Activated T-cell treated with anti-CD3 and anti-CD28 coated beads for 24 hours (primary cell): Measurements from ENCODE around the gene SDCBP2.

Experiments used
- DNase-seq: peaks from one replicate; pipeline ENCODE4 v3.0.0-alpha.2; 2020; ENCODE audit warnings: low read depth

Gene SDCBP2, protein sequence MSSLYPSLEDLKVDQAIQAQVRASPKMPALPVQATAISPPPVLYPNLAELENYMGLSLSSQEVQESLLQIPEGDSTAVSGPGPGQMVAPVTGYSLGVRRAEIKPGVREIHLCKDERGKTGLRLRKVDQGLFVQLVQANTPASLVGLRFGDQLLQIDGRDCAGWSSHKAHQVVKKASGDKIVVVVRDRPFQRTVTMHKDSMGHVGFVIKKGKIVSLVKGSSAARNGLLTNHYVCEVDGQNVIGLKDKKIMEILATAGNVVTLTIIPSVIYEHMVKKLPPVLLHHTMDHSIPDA

DNA sequence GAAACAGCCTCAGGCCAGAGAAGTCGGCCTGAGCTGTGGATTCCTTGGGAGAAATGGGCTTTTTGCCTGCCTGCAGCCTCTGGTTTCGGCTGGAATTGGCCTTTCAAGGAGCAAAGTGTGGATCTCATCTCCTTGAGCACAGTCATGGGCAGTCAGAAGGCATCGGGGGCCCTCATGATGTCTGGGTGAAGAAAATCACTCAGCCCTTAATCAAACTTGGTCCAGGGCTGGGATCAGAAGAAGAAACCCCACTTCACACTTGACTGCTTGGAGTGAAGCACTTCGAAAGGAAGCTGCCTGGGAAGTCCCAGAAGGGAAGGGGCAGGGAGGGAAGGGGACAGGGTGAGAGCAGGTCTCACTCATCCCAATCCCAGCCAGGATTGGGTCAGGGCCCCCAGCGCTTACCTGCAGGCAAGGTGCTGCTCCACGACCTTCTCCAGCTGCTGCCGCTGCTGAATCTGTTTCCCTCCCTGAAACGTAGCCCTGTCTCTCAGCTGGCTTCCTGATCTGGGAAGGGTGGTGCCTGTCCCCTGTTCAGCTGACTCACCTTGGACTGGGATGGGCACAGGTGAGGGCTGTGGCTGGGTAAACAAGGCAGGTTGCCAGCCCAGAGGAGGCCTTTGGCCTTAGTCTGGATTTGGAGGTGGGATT lies at the start of gene SDCBP2:
Gene SDCBP2, minus strand, starts transcription at position 460 of the 651 bp plus-strand sequence. CDS start 8,723 bp downstream, outside the sequence.
- no peak for DNase-seq

DNA sequence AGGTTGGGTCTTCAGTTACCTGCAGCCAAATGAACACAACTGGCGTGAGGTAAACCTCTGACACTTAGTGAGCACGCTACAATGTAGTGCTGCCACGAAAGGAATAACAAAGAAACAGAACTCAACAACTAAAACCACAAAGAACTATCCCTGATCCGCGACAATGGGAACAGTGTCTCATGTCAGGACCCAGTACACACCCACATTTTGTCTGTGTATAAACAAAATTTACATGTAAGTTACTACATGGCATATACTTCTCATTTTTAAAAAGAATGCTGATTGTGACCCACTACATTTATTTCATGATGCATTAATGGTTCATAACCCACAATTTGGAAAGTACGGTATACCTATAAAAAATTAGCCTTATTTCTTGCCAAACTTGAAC lies 49.8 kb upstream of the SDCBP2 start:
- no peak for DNase-seq

DNA sequence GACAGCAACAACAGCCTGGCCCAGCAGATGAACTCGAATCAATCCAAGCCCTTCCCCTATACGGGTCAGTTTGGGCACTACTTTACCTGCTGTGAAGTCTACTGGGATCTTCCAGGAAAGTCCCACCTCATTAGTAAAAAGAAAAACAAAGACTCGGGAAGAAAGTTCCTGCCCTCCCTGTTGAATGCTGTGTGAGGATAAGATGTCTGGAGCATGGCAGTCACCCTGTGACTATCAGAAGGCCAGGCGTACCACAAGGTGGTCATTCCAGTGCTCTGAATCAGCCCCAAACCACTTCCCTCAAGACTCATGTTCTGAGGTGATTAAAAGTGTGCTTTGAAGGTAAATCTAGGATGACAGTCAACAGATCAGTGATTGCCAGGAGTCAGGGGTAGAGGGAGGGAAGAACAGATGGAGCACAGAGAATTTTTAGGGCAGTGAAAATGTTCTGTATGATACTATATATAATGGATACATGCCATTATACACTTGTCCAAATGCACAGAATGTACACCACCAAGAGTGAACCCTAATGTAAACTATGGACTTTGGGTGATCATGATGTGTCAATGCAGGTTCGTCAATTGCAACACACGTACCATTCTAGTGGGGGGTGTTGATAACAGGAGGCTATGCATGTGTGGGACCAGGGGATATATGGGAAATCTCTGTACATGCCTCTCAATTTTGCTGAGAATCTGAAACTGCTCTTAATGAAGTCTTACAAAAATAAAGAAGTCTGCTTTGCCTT lies 49.2 kb upstream of the SDCBP2 start:
- no peak for DNase-seq

DNA sequence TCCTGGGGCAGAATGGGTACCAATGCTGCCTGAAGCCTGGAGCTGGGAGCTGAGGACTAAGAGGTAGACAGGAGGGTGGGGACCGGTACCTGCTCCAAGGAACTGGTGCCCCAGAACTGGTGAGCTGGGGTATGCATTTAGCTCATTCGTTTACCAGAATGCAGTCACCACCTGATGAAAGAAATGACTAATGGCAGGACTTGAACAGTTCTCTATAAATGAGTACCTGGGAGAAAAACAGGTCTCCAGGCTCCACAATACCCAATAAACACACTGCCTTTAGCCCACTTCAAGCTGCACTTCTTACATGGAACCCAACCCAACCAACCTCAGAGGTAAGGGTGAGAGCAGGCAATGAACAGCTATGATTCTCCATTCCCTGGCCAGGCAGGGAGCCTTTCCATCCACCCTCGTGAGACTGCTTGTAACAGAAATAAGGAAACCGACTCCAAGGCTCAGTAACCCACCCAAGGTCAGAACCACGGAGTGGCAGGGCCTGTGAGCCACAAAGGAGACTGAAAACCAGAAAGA lies 48.5 kb upstream of the SDCBP2 start:
- DNase-seq, result no peak

DNA sequence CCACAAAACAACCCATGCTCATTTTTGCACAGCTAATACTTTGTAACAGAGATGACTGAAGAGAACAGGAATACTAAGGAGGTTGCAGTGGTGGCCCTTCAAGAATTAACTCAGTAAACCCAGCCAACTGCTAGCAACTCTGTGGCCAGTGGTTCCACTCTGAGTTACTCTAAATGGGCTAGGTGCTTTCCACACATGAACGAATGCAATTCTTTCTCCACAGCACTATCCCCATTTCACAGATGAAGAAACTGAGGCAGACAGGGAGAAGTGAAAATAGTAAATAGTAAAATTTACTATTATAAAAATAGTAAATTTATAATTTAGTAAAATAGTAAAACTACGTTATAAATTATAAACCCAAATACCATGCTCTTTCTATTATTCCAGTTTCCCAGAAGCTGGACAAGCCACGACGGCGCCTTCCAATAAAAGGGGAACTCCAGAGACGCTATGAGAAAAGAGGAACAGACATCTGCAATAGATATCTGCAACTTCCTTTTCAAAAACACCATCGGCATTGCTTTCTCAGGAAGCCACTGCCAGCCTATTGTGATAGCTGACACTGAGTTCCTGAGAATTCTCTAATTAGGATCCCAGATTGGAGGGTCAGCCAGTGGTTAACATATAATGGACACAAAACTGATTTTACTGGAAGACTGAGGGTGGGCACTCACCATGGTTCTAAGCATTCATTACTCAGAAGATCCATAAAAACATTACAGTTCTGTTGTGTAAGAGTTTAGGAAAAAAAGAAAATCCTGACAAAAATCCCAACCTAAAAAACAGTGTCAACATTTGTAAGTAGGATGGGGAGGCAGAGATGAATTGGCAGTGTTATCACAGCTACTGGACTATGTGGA lies 47.7 kb upstream of the SDCBP2 start:
- no peak for DNase-seq

DNA sequence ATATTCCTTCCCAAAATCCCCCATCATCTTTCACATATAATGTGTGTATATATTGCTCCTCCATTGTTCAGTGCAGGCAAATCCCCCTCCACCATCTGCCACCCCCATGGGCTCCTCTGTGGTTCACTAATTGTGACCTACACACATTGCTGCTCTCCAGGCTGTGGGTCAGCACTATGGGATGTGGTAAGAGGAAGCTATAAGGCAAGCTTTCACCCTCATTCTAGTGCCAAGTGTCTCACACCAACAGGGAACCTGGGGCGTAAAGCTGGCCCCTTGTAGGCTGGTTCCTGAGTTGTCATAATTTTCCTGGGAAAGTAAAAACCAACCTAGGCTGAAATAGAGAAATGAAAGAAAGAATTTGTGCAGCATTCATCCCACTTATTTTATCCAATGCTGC lies 47.1 kb upstream of the SDCBP2 start:
- DNase-seq, result no peak

DNA sequence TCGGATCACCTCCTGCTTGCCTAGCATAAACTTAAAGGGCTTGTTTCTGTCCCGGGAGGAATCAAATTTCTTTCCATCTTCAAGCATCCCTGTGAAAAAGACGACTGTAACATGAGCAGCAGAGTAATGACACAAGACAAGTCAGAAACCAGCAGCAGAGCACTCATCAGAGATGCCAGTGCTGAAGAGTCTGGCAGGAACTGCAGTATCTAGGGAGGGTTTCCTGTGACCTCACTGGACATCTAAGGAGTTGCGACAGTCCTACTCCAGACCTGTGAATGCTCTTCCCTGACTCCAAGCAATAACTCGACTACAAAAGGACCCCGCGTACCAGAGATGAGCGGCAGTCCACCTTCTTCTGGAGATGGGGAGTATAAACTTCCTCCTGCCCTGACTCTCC lies 46.6 kb upstream of the SDCBP2 start:
- DNase-seq, result no peak

DNA sequence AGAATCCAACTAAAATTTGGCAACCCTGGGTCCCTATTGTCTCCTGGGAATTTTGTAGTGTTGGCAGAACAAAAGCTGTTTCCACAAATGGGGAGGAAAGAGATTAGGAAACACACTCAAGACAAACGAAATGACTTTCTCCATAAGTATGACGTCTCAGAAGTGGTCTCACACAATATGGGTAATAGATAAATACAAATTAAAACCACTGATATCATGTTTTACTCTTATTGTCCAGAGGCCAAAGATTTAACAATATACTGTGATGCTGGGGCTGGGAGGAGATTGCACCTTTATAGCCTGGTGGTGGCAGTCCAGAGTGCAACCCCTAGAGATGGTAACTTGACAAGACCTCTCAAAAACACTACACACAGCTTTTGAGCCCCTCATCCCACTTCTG lies 45.3 kb upstream of the SDCBP2 start:
- no peak for DNase-seq

DNA sequence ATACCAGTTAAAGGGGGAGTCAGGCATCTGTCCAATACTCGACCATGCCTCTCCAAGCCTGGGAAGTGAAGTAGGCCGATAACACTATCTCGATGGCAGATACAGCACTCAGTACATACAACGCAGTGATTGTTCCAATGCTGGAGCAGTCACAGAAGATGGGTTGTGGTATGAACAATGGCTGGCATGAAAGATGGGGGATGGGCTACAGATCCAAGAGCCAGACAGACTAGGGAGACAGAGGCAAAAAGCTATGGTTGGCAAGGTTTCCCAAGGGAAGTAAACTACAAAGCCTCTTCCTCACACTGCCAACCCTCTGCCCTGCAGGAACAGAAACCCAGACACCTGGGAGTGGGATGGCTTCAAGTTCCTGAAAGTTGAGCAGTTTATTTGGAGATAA lies 44.7 kb upstream of the SDCBP2 start:
- no peak for DNase-seq

DNA sequence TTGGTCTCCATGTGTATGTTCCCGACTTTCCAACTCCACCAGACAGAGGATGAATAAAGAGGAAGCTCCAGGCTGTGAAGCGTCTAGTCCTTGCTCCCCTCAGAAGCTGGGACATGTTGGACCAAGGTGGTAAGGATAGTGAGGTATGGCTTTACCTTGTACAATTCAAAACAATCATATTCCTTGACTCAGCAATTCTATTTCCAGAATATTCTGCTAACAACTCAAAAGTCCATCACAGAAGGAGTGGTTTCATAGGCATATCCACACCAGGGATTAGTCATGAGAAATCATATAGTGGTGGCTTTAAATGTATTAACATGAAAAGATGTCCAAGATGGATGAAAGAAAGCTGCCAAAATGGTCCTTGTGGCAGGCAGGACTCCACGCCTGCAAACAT lies 44.1 kb upstream of the SDCBP2 start:
- no peak for DNase-seq

DNA sequence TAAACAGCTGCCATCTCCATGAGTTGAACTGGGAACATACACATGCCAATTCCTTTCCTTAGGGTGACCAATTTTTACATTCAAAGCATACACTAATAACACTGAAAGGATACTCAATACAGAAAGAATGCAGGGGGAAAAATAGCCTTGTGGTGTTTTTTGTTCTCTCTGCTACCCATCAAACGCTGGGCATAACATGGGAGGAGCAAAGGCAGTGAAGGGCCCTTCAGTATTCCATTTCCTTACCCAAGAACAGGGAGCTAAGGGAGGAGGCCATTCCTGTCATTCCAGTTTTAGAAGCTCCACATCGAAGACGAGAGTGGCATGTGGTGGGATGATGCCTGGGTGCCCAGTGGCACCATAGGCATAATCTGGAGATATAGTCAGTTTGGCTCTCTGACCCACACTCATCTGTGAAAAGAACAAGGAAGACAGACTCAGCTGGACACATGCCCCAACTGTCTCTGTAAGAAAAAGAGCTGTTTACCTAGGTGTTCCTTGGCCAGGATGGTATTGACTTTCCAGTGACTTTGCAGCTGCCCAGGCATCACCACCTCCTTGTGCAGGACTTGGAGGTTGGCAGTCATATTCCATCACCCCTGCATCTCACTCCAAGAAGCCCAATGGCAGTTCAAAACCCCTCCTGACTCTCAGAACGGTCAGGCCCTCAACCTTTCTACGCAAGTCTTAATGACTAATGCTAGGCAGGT lies 43.0 kb upstream of the SDCBP2 start:
- no peak for DNase-seq

DNA sequence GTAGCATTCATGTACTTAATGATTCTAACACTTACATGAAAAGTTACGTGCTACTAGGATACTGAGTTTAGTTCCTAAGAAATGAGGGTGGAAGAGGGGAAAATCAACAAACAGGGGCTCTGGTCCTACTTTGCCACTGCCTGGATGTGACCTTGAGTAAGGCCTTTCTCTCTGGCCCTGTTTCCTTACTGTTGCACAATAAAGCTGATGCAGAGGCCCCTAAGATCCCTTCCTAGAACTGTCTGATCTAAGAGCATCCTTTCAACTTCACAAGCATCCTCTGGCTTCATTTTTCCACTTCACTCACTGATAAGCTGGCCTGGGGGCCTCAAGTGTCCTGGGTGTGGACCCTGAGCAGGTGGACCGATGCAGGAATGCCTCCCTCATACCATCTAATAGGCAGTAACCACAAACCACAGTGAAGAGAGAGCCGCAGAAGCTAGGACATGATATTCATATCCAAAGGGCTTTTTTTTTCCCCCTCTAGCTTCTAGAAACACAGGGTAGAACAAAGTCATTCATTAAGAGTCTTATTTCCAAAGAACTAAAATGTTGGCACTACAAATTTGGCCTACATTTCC lies 42.4 kb upstream of the SDCBP2 start:
- no peak for DNase-seq

DNA sequence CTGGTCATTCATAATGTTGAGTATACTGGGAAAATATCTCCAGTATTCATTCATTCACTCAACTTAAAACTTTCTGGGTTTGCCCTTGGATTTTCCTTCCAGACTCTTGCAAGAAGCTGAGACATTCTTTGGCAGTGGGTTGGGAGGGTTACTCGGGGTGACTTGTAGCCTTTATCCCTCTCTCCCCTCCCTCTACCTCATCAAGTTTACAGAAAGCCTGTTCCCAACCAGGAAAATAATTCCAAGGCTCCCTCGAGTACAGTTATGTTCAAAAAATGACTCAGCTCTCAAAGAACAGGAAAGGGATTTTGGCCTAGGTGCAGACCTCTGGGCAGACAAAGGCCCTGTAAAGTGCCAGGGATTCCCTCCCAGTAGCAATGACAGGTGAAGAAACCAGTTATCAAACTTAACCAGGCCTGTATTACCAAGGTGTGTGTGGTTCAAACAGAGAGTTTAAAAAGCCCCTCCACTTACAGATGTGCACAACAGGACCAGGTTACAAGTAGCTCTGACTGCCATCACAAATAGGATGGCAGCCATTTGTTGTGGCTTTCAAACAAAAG lies 41.7 kb upstream of the SDCBP2 start:
- DNase-seq, result no peak

DNA sequence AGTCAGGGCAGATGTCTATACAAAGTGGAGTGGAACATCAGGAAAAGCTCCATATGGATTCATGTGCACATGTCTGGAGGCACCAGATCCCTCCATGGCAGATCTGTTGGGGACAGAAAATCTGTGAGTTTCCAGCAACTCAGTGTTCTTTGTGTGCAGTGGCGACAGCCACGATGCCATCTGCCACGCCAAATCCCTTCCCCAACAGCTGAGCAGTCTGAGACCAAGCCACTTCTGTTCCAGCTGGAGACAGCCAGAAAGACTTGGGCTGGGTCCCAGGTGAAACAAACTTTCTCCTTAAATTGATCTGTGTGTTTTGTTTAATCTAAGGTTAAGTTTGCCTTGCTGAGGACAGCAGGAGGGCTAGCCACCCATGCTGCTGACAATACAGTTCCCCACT lies 41.0 kb upstream of the SDCBP2 start:
- DNase-seq, result no peak

DNA sequence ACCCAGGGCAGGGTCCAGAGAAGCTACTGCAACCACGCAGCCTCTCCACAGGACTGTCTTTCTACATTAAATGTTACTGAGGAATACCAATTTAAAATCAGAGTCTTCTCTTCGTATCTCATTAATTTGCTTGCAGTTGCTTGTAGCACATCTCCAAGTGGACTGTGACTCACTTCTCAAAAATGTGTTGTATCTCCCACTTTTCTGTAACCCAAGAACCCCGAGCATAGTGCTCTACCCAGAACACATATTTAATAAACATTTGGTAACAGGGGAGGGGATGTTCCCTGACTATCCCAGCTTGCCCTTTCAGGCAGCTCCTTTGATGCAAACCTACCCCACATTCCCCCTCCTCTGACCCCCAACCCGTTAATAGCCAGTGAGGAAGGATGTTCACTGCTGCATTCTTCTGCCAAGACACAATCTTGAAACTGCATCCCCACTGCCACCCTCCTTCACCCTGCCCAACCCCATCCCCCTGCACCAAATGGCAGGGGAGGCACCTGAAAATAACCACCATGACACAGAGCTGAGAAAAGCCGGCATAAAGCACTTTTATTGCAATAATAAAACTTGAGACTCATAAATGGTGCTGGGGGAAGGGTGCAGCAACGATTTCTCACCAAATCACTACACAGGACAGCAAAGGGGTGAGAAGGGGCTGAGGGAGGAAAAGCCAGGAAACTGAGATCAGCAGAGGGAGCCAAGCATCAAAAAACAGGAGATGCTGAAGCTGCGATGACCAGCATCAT lies 39.7 kb upstream of the SDCBP2 start:
- no peak for DNase-seq

DNA sequence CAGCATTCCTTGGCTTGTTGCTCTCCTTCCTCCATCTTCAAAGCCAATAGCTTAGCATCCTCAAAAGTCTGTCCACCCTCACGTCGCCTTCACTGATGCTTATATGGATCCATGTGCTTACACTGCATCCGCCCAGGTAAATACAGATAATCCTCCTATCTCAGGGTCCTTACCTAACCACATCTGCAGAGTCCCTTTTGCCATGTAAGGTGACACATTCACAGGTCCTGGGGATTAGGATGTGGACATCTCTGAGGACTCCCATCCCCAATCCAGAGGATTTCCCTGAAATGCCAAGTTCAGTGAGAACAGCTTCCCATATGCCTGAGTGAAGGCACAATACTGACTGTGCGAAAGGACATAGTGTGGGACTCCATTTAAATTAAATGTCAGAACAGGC lies 38.5 kb upstream of the SDCBP2 start:
- no peak for DNase-seq

DNA sequence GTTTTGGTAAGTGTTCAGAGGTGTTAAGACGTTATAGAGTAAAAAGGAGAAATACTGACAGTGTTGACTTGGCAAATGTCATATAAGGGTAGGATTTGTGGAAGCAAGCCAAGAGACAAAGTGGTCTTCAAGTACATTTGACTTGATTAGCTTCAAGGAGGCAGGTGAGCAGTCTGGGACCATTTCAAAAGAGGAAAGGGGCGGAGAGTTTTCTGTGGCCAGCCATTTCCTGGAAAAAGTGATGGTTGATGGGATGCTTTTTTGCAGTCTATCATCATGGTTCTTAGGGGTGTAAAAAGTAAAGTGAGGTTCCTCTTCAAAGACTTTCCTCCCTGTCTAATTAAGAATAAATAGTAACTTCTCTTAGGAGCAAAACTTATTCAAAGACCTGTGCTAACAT lies 35.2 kb upstream of the SDCBP2 start:
- DNase-seq, result no peak

DNA sequence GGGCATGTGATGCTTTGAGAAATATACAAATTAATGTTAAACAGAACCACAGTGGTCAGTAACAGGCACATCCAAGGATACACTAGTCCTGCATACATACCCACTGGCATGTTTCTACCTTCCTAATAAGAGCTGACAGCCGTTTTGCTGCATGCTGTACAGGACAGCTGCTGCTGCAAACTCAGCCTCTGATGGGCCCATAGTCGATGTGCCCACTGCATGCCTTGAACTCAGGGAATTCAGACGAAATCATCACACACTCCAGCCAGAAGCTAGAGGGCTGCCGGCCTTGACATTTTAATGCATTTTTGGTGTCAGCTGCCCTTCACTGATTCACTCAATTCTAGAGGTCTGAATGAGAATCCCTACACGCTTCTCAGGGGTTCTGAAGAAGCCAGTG lies 34.6 kb upstream of the SDCBP2 start:
- no peak for DNase-seq

DNA sequence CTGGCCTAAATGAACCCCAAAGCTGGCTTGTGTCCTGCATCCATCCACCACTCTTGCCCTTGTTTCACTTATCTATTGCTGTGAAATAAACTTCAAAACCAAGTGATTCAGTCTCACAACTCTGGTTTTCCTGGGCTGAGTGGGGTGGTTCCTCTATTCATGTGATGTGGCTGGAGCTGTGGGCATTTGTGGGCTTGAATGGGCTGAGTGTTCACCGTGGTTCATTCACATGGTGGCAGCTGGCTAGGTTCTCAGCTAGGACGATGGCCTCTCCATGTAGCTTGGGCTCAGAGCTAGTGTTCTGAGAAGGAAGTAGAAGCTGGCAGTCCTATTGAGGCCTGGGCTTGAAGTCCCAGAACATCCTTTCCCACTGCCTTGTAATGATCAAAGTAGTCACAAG lies 33.5 kb upstream of the SDCBP2 start:
- no peak for DNase-seq
